ENCODE data around the gene PUDP. TPM values are rescaled to one million over a fixed set of nuclear protein-coding genes. Genes with fewer than 3 reads are reported as not detected.

Gene PUDP
- total RNA-seq, 2 experiments from 2014 or later, result 16.6 to 18.4 TPM

DNA sequence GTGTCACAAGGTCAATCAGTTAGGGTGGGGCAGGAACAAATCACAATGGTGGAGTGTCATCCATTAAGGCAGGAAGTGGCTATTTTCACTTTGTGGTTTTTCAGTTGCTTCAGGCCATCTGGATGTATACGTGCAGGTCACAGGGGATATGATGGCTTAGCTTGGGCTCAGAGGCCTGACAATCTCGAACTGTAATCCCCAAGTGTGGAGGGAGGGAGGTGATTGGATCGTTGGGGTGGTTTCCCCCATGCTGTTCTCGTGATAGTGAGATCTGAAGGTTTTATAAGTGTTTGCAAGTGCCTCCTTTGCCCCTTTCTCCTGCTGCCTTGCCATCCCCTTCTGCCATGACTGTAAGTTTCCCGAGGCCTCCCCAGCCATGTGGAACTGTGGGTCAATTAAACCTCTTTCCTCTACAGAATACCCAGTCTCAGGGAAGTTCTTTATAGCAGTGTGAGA is 37.1 kb downstream of the PUDP start:
- no peaks in the 10 kb centered on the region for H3K27me3 Mint-ChIP-seq
- ChIA-PET CTCF (no interaction called here), POLR2A (no interaction called here)
- peaks cover 10% of the 10 kb centered on the region for H3K36me3 Mint-ChIP-seq (ENCODE audit: low read depth)
- ATAC-seq, result peak; percentile 62
- no peaks in the 10 kb centered on the region for H3K9me3 Mint-ChIP-seq
- peak overlapping the region; percentile 81 for H3K27ac Mint-ChIP-seq
- peaks cover 28% of the 10 kb centered on the region for H3K4me1 Mint-ChIP-seq (ENCODE audit: low read depth)
- no peak for TF ChIP-seq CTCF (IDR thresholded peaks at IDR 0.05)
- no peak overlapping the region for H3K4me3 Mint-ChIP-seq
- DNase-seq, result no peak
- intact Hi-C loops (cut with micrococcal nuclease), result no loop called here

DNA sequence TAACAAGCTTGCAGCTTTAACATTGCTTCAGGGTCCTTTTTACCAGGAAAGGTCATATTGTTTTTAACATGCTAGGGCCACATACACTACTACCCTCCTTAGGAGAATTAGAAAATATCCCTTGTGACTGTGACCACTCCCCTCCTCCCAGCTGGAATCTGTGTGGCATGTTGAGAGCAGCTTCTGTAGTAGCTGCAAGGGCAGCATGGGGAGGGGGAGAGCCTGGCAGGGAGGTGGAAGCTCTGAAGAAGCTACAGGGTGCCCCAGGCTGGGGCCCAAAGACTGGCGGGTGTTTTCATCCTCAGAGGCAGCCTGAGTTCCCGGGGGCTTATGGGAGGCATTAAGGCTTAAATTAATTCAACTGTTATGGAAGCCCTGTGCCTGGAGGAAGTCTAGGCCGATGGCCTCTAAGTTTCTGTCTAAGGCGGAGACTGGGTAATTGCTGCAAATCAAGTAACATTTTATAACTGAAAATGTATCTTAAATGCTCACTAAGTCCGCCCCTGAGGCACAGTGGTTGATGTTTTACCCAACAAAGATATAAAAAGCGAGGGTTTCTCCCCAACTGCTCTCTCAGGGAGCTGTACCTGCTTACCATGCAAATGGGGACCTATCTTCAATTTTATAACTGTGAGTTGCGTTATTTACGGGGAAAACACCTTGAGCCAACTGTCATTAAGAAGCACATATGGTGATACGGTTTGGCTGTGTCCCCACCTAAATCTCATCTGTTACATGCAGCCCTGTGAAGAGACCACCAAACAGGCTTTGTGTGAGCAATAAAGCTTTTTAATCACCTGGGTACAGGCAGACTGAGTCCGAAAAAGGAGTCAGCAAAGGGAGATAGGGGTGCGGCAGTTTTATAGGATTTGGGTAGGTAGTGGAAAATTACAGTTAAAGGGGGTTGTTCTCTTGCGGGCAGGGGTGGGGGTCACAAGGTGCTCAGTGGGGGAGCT is 37.8 kb downstream of the PUDP start:
- CTCF ChIA-PET, result interaction anchor here (1.2 kb wide), 1 partner anchor 815 kb away, joined by 4 read pairs; no protein-coding TSS in a partner anchor
- no peaks in the 10 kb centered on the region for H3K9me3 Mint-ChIP-seq
- DNase-seq (no peak), ATAC-seq (no peak)
- H3K27ac Mint-ChIP-seq, result peak overlapping the region; percentile 81
- no peak for TF ChIP-seq CTCF (IDR thresholded peaks at IDR 0.05)
- POLR2A ChIA-PET, result no interaction called here
- H3K4me3 Mint-ChIP-seq, result no peak overlapping the region
- no peaks in the 10 kb centered on the region for H3K27me3 Mint-ChIP-seq
- H3K4me1 Mint-ChIP-seq (ENCODE audit: low read depth), result peaks cover 25% of the 10 kb centered on the region
- peaks cover 11% of the 10 kb centered on the region for H3K36me3 Mint-ChIP-seq (ENCODE audit: low read depth)
- intact Hi-C loops (cut with micrococcal nuclease), result no loop called here

DNA sequence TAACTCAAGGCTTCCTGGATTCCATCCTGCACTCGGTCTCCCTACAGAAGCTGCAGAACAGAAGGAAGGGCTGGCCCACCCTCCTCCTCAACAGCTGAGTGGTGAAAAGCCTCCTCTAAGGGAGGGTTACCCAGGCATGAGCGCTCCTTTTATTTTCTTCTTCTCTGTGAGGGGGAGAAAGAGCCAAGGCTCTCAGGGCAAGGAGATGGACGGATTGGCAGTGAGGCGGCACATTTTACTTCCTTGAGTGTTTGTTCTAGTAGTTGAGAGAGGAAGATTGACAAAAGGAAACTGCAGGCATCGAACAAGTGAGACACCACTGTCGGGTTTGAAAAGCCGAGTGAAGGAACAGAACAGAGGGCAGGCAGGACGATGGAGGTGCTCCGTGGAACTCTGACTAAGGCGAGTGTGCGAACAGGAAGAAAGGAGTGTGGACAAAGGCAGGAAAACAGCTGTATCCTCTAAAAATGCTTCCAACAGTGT is 38.9 kb downstream of the PUDP start:
- Mint-ChIP-seq H3K9me3 (no peaks in the 10 kb centered on the region), H3K4me1 (ENCODE audit: low read depth) (peaks cover 22% of the 10 kb centered on the region), H3K27ac (peak overlapping the region; percentile 73), H3K36me3 (ENCODE audit: low read depth) (peaks cover 12% of the 10 kb centered on the region), H3K4me3 (no peak overlapping the region), H3K27me3 (no peaks in the 10 kb centered on the region)
- no peak for DNase-seq
- no peak for ATAC-seq
- POLR2A ChIA-PET, result no interaction called here
- intact Hi-C loops (cut with micrococcal nuclease), result no loop called here
- CTCF ChIA-PET, result interaction anchor here (1.2 kb wide), 1 partner anchor 816 kb away, joined by 4 read pairs; no protein-coding TSS in a partner anchor
- no peak for TF ChIP-seq CTCF (IDR thresholded peaks at IDR 0.05)

DNA sequence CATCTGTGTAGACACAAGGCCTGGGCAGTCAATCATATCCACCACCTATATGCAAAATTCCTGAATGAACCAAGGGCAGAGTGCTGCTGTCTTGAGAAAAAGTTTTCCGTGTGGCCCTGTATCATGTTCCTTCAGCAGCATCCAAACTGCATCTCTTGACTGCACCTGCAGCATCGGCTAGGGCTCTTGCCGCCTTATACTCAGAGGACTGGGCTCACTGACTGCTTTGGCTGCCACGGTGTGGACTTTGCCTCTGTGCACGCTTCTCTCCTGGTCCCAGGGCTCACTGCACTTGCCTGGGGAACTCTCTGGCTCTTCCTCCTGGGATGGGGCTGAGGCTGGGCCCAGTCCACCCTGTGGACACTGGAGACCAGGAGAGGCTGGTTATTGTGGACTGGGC is 39.9 kb downstream of the PUDP start:
- ATAC-seq, result no peak
- TF ChIP-seq CTCF (IDR thresholded peaks at IDR 0.05), result no peak
- H3K9me3 Mint-ChIP-seq, result no peaks in the 10 kb centered on the region
- no peak for DNase-seq
- H3K4me1 Mint-ChIP-seq (ENCODE audit: low read depth), result peaks cover 24% of the 10 kb centered on the region
- no peak overlapping the region for H3K4me3 Mint-ChIP-seq
- H3K27ac Mint-ChIP-seq, result no peak overlapping the region
- peaks cover 15% of the 10 kb centered on the region for H3K36me3 Mint-ChIP-seq (ENCODE audit: low read depth)
- CTCF ChIA-PET, result no interaction called here
- POLR2A ChIA-PET, result no interaction called here
- H3K27me3 Mint-ChIP-seq, result no peaks in the 10 kb centered on the region
- intact Hi-C loops (cut with micrococcal nuclease), result no loop called here

- ChIA-PET CTCF (no interaction called here), POLR2A (no interaction called here)
- no peak for ATAC-seq
- H3K9me3 Mint-ChIP-seq, result no peaks in the 10 kb centered on the region
- intact Hi-C loops (cut with micrococcal nuclease), result no loop called here
- no peak overlapping the region for H3K27ac Mint-ChIP-seq
- H3K4me3 Mint-ChIP-seq, result no peak overlapping the region
- H3K4me1 Mint-ChIP-seq (ENCODE audit: low read depth), result peaks cover 25% of the 10 kb centered on the region
- no peaks in the 10 kb centered on the region for H3K27me3 Mint-ChIP-seq
- peaks cover 19% of the 10 kb centered on the region for H3K36me3 Mint-ChIP-seq (ENCODE audit: low read depth)
- no peak for DNase-seq
- TF ChIP-seq CTCF (IDR thresholded peaks at IDR 0.05), result no peak
These were observed 41.3 kb downstream of the PUDP start for GRCh38 chrX:7106649-7107048.
